ENCODE results near the gene ADK. TPM values are rescaled to one million over a fixed set of nuclear protein-coding genes. Genes with fewer than 3 reads are reported as not detected.
"Not testable (repeated sequence)": the region's sequence is repeated elsewhere in the genome, so short reads cannot be mapped to it uniquely, and the experiment has no call there.

Gene ADK
- polyA plus RNA-seq, 1 donor from 2014 or later = 196 TPM

- H3K27me3 Mint-ChIP-seq = no peaks in the 10 kb centered on the region
- H3K27ac Mint-ChIP-seq = no peak overlapping the region
- H3K36me3 Mint-ChIP-seq = peaks cover 2% of the 10 kb centered on the region
- peaks cover 8 to 38% (median 10%) of the 10 kb centered on the region in 3 donors for H3K4me1 Mint-ChIP-seq
- no peak overlapping the region for H3K4me3 Mint-ChIP-seq
- no peaks in the 10 kb centered on the region for H3K9me3 Mint-ChIP-seq
These were observed 111.8 kb downstream of the ADK start for GRCh38 chr10:74262856-74263255.

- H3K27ac Mint-ChIP-seq = peak overlapping the region in 1 of 3 donors; percentile 46
These were observed 113.0 kb downstream of the ADK start for GRCh38 chr10:74263996-74264395.

GRCh38 chr10:74272288-74272687 lies 121.3 kb downstream of the ADK start:
- Mint-ChIP-seq H3K36me3 (peaks cover 3% of the 10 kb centered on the region), H3K4me3 (peak overlapping the region in 1 of 4 donors; percentile 22), H3K27me3 (no peaks in the 10 kb centered on the region), H3K9me3 (no peaks in the 10 kb centered on the region), H3K4me1 (peaks cover 0 to 12% (median 2%) of the 10 kb centered on the region in 3 donors), H3K27ac (no peak overlapping the region)

More at GRCh38 chr10:74263996-74264395, 113.0 kb downstream of the ADK start:
- Mint-ChIP-seq H3K4me1 (peaks cover 8 to 38% (median 10%) of the 10 kb centered on the region in 3 donors), H3K36me3 (no peaks in the 10 kb centered on the region), H3K4me3 (no peak overlapping the region), H3K9me3 (no peaks in the 10 kb centered on the region), H3K27me3 (no peaks in the 10 kb centered on the region)

GRCh38 chr10:74275755-74276290 lies 124.8 kb downstream of the ADK start:
- Mint-ChIP-seq H3K27me3 (no peaks in the 10 kb centered on the region), H3K9me3 (no peaks in the 10 kb centered on the region), H3K36me3 (peaks cover 3% of the 10 kb centered on the region), H3K4me3 (no peak overlapping the region), H3K27ac (peak overlapping the region in 1 of 3 donors; percentile 87), H3K4me1 (peaks cover 0 to 11% (median 6%) of the 10 kb centered on the region in 3 donors)

GRCh38 chr10:74276416-74276815 lies 125.4 kb downstream of the ADK start:
- Mint-ChIP-seq H3K27ac (peak overlapping the region in 1 of 3 donors; percentile 87), H3K4me3 (no peak overlapping the region), H3K36me3 (peaks cover 7% of the 10 kb centered on the region), H3K4me1 (peaks cover 0 to 15% (median 10%) of the 10 kb centered on the region in 3 donors), H3K27me3 (no peaks in the 10 kb centered on the region), H3K9me3 (no peaks in the 10 kb centered on the region)

GRCh38 chr10:74282151-74282847 lies 131.3 kb downstream of the ADK start:
- H3K27me3 Mint-ChIP-seq = no peaks in the 10 kb centered on the region
- no peak overlapping the region for H3K4me3 Mint-ChIP-seq
- peaks cover 10 to 20% (median 10%) of the 10 kb centered on the region in 3 donors for H3K4me1 Mint-ChIP-seq
- H3K27ac Mint-ChIP-seq = no peak overlapping the region
- peaks cover 0 to 5% (median 4%) of the 10 kb centered on the region in 3 donors for H3K9me3 Mint-ChIP-seq
- H3K36me3 Mint-ChIP-seq = peaks cover 10% of the 10 kb centered on the region

- H3K36me3 Mint-ChIP-seq = peaks cover 10% of the 10 kb centered on the region
- no peak overlapping the region for H3K4me3 Mint-ChIP-seq
- no peaks in the 10 kb centered on the region for H3K27me3 Mint-ChIP-seq
- H3K27ac Mint-ChIP-seq = no peak overlapping the region
- H3K9me3 Mint-ChIP-seq = peaks cover 0 to 5% (median 4%) of the 10 kb centered on the region in 3 donors
- peaks cover 10 to 22% (median 12%) of the 10 kb centered on the region in 3 donors for H3K4me1 Mint-ChIP-seq
These were observed 131.8 kb downstream of the ADK start for GRCh38 chr10:74282848-74283210.

- H3K36me3 Mint-ChIP-seq = peaks cover 7% of the 10 kb centered on the region
- peak overlapping the region in 1 of 3 donors; percentile 66 for H3K27ac Mint-ChIP-seq
- H3K27me3 Mint-ChIP-seq = no peaks in the 10 kb centered on the region
- peaks cover 14 to 36% (median 27%) of the 10 kb centered on the region in 3 donors for H3K4me1 Mint-ChIP-seq
- H3K9me3 Mint-ChIP-seq = peaks cover 0 to 4% (median 0%) of the 10 kb centered on the region in 3 donors
- no peak overlapping the region for H3K4me3 Mint-ChIP-seq
These were observed 138.2 kb downstream of the ADK start for GRCh38 chr10:74289188-74289587.

GRCh38 chr10:74289951-74290350 lies 138.9 kb downstream of the ADK start:
- H3K27me3 Mint-ChIP-seq = no peaks in the 10 kb centered on the region
- no peaks in the 10 kb centered on the region for H3K9me3 Mint-ChIP-seq
- peaks cover 13 to 30% (median 27%) of the 10 kb centered on the region in 3 donors for H3K4me1 Mint-ChIP-seq
- no peak overlapping the region for H3K4me3 Mint-ChIP-seq
- H3K36me3 Mint-ChIP-seq = peaks cover 2% of the 10 kb centered on the region
- H3K27ac Mint-ChIP-seq = peak overlapping the region in 2 of 3 donors; percentile 23 to 57

GRCh38 chr10:74290708-74291107 lies 139.7 kb downstream of the ADK start:
- Mint-ChIP-seq H3K4me3 (no peak overlapping the region), H3K9me3 (no peaks in the 10 kb centered on the region), H3K27ac (peak overlapping the region in 2 of 3 donors; percentile 31 to 59), H3K27me3 (no peaks in the 10 kb centered on the region), H3K4me1 (peaks cover 10 to 29% (median 29%) of the 10 kb centered on the region in 3 donors), H3K36me3 (no peaks in the 10 kb centered on the region)

GRCh38 chr10:74292871-74293427 lies 141.9 kb downstream of the ADK start:
- peaks cover 3% of the 10 kb centered on the region for H3K36me3 Mint-ChIP-seq
- H3K27ac Mint-ChIP-seq = peak overlapping the region in 1 of 3 donors; percentile 67
- H3K9me3 Mint-ChIP-seq = no peaks in the 10 kb centered on the region
- H3K4me3 Mint-ChIP-seq = no peak overlapping the region
- H3K4me1 Mint-ChIP-seq = peaks cover 10 to 27% (median 26%) of the 10 kb centered on the region in 3 donors
- no peaks in the 10 kb centered on the region for H3K27me3 Mint-ChIP-seq

- H3K4me1 Mint-ChIP-seq = peaks cover 10 to 25% (median 24%) of the 10 kb centered on the region in 3 donors
- H3K9me3 Mint-ChIP-seq = no peaks in the 10 kb centered on the region
- peaks cover 3% of the 10 kb centered on the region for H3K36me3 Mint-ChIP-seq
- peak overlapping the region in 1 of 3 donors; percentile 23 for H3K27ac Mint-ChIP-seq
- no peaks in the 10 kb centered on the region for H3K27me3 Mint-ChIP-seq
- H3K4me3 Mint-ChIP-seq = no peak overlapping the region
These were observed 142.8 kb downstream of the ADK start for GRCh38 chr10:74293686-74294371.

- Mint-ChIP-seq H3K27me3 (no peaks in the 10 kb centered on the region), H3K4me3 (no peak overlapping the region), H3K27ac (no peak overlapping the region), H3K9me3 (no peaks in the 10 kb centered on the region), H3K36me3 (peaks cover 3% of the 10 kb centered on the region), H3K4me1 (peaks cover 13 to 20% (median 15%) of the 10 kb centered on the region in 3 donors)
These were observed 146.5 kb downstream of the ADK start for GRCh38 chr10:74297389-74298080.

GRCh38 chr10:74300074-74300621 lies 149.1 kb downstream of the ADK start:
- not testable (repeated sequence) for H3K27me3 Mint-ChIP-seq, H3K9me3 Mint-ChIP-seq, H3K36me3 Mint-ChIP-seq
- peaks cover 9 to 12% (median 10%) of the 10 kb centered on the region in 3 donors for H3K4me1 Mint-ChIP-seq
- peak overlapping the region in 1 of 3 donors; percentile 7 for H3K27ac Mint-ChIP-seq
- peak overlapping the region in 2 of 4 donors; percentile 46 to 60 for H3K4me3 Mint-ChIP-seq

Measured in IgD-negative memory B cell (primary cell).